IPS-11a (cell line): Measurements from ENCODE around the gene SLC25A45.
A peak's percentile ranks its signal among the peaks of the same experiment; 100 is the strongest.

ENCODE experiments used
- H3K4me3 ChIP-seq: one replicate; pipeline ENCODE4 v1.5.1; 2013; ENCODE audit warnings: low read depth, low read length, control low read depth

Gene SLC25A45

DNA sequence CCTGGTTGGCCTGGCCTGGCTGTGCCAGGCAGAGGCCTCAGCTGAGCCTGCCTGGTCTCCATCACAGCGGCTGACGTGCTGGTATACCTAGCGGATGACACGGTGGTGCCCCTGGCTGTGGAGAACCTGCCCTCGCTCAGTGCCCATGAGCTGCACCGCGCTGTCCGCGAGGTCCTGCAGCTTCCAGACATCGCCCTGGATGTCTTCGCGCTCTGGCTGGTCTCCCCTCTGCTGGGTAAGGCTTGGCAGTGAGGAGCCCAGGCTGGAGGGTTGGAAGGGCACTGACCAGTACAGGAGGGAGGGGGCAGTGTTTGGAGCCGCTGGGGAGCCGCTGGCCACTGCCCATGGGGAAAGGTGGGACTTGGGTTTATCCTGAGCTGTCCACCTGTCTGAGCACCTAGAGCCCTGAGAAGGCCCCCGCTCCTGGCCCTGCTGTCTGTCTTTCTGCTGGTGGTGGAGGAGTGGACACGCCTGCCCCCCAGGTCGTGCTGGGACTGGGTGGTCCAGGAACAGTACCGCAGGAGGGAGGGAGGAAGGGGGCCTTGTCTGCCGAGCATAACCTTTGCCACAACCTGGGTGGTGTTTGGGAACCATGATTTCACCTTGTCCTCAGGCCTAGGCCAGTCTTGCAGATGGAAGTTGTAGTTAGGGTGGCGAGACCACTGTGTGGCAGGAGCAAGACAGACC, 7.0 kb upstream of the SLC25A45 start:
- H3K4me3 ChIP-seq = no peak overlapping the region

DNA sequence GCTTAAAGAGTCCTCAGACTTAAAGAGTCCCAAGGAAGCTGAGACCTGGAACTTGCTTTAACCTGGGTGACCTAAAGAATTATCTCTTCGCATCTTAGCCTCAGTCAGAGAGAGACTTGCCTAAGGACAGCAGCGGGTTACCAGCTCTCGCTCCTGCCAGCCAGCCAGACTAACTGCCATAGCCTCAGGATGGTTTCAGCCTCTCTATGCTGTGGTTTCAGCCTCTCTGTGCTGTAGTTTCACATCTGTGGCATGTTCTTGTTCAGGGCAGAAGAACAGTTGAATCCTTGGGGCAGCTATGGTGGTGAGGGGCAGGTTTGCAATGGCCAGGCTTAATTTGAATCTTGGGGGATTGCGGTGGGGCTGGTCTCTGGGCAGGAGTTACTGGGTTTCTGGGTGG, 6.3 kb upstream of the SLC25A45 start:
- H3K4me3 ChIP-seq = no peak overlapping the region

DNA sequence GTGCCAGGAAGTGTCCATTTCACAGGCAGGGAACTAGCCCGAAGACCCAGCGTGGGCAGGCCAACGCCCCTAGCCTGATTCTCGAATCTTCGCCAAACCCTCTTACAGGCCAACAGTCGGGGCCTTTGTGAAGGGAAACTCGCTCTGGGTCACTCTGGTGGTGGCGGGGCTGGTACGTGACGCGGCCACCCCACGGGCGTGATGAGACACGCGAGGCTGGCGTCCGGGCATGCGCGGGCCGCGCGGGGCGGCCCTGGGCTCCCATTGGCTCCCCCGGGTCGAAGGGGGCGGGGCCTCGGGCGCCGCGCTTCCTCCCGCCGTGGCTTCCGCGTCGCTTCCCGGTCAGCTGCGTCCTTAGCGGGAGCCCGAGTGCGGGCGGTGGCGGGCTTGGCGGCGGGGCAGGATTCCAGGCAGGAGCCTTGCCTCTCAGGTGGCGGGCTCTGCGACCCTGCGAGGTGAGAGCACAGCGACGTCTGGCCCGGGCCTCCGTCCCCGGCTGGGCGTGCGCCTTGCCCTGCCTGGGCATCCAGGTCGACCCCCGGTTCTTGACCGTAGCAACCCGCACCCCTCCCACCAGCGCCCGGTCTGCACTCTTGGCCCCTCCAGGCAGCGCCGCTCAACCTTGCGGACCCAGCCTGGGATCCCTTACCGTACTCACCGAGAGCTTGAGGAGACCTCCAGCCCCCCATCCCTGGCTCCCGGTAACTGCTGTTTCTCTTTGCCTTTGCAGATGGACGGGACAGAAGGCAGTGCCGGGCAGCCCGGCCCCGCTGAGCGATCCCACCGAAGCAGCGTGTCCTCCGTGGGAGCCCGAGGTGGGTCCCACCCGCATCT, 4.1 kb upstream of the SLC25A45 start, which contains the start of gene FRMD8:
TSS of gene FRMD8 (plus strand) at position 331 of the 834 bp plus-strand sequence. CDS start at position 731, 400 bp downstream.
- peak within 1 kb of the TSS; percentile 69 for H3K4me3 ChIP-seq

DNA sequence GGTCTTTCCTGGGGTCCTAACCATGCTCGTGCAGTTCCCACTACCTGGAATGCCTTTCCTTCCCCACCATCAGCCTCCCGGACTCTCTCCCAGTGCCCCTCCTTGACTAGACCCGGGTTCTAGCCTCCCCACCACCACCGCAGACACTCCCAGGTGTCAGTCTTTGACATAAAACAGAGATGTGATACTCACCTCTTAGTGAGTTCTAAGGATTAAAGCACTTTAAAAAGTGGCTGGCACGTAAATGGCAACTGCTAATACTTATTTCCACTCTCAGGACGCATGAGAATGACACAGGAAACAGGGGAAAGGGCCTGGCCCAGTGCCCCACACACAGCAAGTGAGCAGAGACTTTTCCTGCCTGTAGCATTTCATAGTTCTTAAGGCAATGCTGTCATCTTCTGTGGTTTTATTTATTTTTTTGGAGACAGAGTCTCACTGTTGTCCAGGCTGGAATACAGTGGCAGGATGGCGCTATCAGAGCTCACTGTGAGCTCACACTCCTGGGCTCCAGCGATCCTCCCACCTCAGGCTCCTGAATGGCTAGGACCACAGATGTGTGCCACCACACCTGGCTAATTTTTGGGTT, 1.9 kb upstream of the SLC25A45 start:
- no peak overlapping the region for H3K4me3 ChIP-seq

- H3K4me3 ChIP-seq = no peak overlapping the region
Observed at GRCh38 chr11:65383778-65384177, 1.3 kb upstream of the SLC25A45 start.

DNA sequence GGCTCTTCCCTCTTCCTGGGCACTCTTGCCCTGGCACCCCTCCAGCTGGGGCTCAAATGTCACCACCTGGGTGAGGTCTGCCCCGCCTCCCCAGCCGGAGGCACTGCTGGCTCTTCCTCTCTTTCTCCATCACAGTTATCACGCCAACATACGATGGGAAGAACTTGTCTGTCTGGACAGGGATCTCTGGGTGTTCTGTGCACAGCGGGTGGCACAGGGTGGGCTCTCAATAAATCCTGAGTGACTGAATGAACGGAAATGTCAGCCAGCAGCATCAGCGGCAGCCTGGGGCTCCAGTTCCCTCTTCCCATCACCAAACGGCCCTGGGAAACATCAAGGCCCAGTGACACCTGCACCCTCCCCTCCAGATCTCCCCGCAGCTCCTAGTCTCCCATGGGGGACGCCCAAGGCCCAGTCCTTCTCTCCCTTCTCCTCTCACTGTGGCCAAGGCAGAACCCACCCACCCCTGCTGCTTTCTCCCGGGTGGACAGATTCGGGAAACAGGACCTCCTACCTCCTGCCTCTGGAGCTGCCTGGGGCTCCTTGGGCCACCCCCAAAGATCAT, 440 bp upstream of the SLC25A45 start:
- no peak overlapping the region for H3K4me3 ChIP-seq

DNA sequence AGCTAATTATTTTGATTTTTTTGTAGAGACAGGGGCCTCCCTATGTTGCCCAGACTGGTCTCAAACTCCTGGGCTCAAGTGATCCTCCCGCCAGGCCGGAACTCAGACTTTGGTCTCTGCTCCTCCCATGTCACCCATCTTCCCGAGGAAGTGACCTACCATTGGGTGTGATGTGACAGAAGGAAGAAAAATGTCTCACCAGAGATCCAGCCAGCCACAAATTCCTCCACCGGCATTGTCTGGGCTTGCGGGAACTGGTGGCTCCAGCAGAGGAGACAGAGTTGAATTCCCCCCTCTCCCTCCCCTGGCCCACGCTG, 772 bp downstream of the SLC25A45 start:
- no peak overlapping the region for H3K4me3 ChIP-seq

DNA sequence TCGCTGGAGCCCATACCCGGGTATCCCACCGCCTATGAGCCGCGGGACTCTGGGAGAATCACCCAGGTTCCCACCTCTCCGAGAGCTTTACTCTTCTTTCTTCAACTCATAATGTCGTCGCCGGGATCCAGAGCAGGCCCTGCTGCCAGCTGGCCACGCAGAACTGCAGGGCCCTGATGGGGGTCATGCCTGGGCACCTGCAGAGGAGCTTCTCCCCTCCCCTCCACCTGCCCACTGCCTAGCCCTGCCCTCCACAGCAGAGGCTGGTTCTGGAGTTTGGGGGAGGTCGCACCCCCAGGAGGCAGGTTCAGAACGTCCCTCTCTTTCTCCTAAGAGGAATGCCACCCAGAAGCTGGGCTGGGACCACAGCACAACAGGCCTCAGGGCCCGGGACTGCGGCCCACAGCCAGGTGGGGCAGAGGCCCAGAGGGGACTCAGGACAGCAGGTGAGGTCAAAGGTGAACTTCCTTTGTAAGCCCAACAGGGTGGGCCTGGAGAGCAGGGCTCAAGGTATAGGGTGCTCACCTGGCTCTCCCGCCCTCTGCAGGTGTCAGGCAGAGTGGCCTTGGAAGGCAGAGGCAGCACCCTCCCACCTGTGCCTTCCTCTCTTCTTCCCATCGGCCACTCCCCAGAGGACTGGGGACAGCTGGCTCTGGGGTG, 1.9 kb downstream of the SLC25A45 start:
- no peak overlapping the region for H3K4me3 ChIP-seq

GRCh38 chr11:65379698-65380459, 2.6 kb downstream of the SLC25A45 start:
- no peak overlapping the region for H3K4me3 ChIP-seq

DNA sequence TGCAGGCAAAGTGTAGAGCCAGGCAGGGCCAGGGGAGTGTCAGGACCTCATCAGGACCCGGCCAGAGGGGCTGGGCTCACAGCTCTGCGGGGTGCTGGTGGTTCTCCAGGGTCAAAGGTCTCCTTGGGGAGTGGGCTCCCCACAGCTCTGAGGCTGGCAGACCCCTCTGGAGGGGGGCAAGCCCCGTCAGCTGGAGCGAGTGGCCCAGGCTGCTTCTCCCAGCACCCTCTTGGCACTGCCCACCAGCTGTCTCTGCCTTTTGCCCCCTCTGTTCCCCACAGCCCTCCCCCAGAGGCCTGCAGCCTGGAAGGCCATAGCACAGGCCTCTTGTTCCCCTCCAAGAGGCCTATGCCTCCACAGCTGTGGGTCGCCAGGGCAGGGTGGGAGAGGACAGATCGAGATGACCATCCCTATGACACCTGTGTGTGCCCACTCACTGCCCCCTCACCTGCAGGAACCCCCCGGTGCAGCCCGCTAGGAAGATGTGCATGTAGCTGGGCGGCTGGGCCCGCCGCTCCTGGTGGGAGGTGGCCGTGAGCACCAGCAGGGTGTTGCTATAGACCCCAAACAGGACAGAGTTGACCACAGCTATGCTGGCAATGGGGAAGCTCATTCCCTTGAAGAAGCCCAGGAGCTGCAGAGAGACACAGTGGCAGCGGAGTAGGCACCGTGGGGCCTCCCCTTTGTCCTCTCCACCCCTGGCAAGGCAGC, 3.4 kb downstream of the SLC25A45 start:
- H3K4me3 ChIP-seq = no peak overlapping the region

DNA sequence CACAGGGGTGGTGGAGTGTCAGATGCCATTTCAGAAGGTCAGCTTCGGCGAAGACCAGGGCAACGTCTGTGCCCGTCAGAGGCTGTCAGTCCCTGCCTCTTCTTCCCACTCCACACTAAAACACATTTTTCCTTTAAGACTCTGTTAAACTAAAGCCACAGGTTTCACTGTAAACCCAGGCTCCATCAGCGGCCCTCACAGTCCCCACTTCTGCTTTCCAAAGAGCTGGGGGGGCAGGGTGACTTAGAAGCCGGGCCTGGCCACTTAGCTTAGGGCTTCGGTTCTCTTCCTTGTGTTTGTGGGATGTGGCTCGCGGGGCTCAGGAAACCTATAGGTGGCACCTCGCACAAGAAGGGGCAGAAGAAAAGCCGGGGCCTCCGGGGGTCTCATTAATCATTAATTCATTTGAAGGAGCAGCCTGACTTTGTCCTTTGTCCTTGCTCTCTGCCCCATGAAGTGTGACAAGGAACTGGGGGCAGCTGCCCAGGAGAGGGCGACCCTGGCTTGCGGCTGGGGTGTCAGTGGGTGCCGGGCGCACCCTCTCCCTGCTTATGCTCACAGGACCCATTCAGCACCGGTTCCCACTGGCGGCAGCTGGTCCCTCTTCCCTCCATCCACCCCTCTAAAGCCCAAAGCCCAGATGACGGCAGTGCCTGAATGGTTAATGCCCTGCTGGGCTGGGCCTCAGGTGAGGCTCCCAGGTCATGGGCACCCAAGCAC, 4.1 kb downstream of the SLC25A45 start:
- H3K4me3 ChIP-seq = no peak overlapping the region

GRCh38 chr11:65377777-65378176, 4.7 kb downstream of the SLC25A45 start:
- no peak overlapping the region for H3K4me3 ChIP-seq

DNA sequence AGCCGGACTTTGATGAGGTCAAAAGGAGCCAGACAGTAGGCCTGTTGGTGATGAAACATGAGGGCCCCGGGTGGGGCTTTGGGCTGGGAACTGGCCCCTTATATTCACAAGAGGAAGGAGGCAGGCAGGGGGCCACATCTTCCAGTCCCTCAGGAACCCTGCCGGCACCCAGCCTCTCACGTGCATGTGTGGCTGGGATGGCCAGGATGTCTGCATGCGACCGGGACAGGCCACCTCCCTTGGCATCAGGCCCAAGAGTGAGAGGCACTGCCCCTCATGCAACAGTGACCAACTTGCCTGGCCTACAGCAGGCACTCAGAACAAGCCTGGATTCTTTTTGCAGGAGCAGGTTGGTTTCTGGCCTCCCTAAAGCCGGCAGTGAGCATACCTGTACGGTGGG, 5.4 kb downstream of the SLC25A45 start:
- no peak overlapping the region for H3K4me3 ChIP-seq

DNA sequence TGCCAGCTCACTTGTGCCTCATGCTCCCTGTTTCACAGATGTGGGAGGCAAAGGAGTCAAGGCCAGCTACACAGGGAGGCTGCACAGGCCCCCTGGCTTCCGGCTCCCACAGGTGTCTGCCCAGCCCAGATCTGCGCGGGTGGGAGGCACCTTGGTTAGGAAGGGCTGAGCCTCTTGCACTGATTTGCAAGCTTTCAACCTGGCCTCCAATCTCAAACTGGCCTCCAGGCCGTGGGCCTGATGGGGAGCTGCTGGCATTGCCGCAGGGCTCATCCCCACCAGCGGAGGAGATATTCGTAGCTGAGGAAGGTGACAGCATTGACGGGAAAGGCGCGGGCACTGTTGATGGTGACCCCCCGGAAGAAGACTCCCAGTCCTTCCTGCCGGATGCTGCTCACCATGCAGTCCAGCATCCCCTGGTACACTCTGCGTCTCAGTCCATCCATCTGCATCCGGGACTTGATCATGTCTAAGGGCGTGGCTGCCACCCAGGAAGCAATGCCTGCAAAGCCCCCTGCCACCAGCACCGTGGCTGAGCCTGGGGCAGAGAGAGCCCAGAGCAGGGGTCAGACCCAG, 6.2 kb downstream of the SLC25A45 start:
- H3K4me3 ChIP-seq = no peak overlapping the region

DNA sequence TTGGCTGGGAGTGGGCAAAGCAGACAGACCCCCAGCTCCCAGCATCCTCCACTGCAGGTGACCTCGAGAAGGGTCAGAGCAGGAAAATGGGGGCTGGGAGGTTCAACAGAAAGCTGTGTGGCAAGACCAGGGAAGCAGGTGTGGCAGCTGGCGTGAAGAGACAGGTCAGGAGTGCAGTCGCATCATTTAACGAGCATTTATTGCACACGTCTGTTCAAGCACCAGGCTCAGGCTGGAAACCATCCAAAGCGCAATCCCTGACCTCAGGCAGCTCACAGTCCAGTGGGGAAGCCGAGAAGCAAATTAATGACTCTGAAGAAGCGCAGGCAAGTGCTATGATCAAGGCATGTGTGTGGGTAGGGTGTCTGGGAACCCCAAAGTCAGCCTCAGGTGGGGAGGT, 7.4 kb downstream of the SLC25A45 start:
- H3K4me3 ChIP-seq = no peak overlapping the region

- H3K4me3 ChIP-seq = no peak overlapping the region
Observed at GRCh38 chr11:65373839-65374580, 8.4 kb downstream of the SLC25A45 start.

DNA sequence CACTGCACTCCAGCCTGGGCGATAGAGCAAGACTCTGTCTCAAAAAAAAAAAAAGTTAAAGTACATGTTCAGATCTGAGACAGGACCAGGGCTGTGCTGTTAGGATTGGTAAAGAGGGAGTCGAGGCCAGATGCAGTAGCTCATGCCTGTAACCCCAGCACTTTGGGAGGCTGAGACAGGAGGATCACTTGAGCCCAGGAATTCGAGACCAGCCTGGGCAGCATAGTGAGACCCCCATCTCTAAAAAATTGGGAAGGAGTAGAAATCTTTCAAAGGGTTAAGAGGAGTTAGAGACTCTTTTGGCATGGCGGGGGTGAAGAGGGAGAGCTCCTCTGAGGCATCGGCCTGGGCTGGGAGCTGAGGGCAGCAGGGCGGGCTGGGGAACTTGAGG, 11.8 kb downstream of the SLC25A45 start:
- no peak overlapping the region for H3K4me3 ChIP-seq

DNA sequence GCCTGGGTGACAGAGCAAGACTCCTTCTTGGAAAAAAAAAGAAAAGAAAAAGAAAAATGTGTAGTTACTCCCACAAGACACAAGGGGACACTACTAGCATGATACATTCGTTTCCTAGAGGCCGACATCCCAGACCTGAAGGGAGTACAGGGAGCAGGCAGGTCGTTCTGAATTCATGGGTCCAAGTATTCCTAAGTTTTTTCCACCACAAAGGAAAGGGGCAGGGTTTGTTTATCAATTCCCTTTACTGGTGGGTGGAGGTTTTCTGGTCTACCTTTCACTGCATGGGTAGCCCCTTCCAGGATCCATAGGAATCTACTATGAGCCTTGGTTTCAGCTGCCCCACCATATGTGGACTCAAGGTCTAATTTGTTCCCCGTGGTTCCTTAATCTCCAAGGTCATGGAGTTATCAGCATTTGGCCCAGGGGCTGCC, 16.1 kb downstream of the SLC25A45 start:
- H3K4me3 ChIP-seq = no peak overlapping the region
